CD4-positive, alpha-beta T cell (primary cell): Measurements from ENCODE around the gene TTC12. TPM values are rescaled to one million over a fixed set of nuclear protein-coding genes. Genes with fewer than 3 reads are reported as not detected.

Source experiments
- ATAC-seq: fragments of 200-7000 bp; cut with Tn5 transposase; one replicate; pipeline ENCODE4 v1.10.0; 2022; ENCODE audit warnings: mild to moderate bottlenecking; ENCODE audit not compliant: poor library complexity
- CTCF ChIA-PET: fragments of 350-600 bp; sonication (Branson Sonifier 250); formaldehyde crosslinking; loops from one replicate; lab custom pipeline; 2021; ENCODE audit warnings: antibody characterized with exemption, inconsistent platforms; lab: Charles Lee
- POLR2A ChIA-PET: fragments of 350-600 bp; sonication (Branson Sonifier 250); formaldehyde crosslinking; loops from one replicate; lab custom pipeline; 2021; ENCODE audit warnings: antibody characterized with exemption, inconsistent platforms; lab: Charles Lee
- DNase-seq, 14 experiments: peaks; one replicate each; pipeline ENCODE4 v3.0.0-alpha.2; 2013 to 2020; ENCODE audit warnings: mixed read lengths in 2 of 14
- H3K27ac ChIP-seq, 2 donors: one replicate each; pipeline versions ENCODE4 v1.5.1 to v1.7.0; 2013; ENCODE audit warnings: low read length in 2 of 2, low read depth in 1 of 2, mild to moderate bottlenecking in 1 of 2
- H3K27me3 ChIP-seq, 2 experiments: 1 replicate in 1 of 2; 2 replicates in 1 of 2; pipeline versions ENCODE4 v1.6.1 to v1.7.0; 2013; ENCODE audit warnings: low read length in 2 of 2, control low read depth in 1 of 2, mild to moderate bottlenecking in 1 of 2, moderate library complexity in 1 of 2; ENCODE audit not compliant: insufficient read depth in 2 of 2, control insufficient read depth in 1 of 2
- H3K36me3 ChIP-seq: one replicate; pipeline ENCODE4 v1.6.1; 2013; ENCODE audit warnings: low read length, control low read depth; ENCODE audit not compliant: insufficient read depth
- H3K4me1 ChIP-seq: one replicate; pipeline ENCODE4 v1.6.1; 2013; ENCODE audit warnings: low read length, control low read depth; ENCODE audit not compliant: insufficient read depth
- H3K4me3 ChIP-seq: one replicate; pipeline ENCODE4 v1.5.1; 2013; ENCODE audit warnings: mild to moderate bottlenecking, low read length, moderate library complexity
- H3K9me3 ChIP-seq, 2 experiments: 1 replicate in 1 of 2; 2 replicates in 1 of 2; pipeline versions ENCODE4 v1.6.1 to v1.7.0; 2013; ENCODE audit warnings: low read length in 2 of 2, mild to moderate bottlenecking in 2 of 2, control low read depth in 1 of 2, moderate library complexity in 1 of 2; ENCODE audit not compliant: control insufficient read depth in 1 of 2, insufficient read depth in 1 of 2
- H3K27ac Mint-ChIP-seq: one replicate; pipeline ENCODE4 v1.8.0; 2020; ENCODE audit warnings: mixed read lengths
- H3K27me3 Mint-ChIP-seq: one replicate; pipeline ENCODE4 v1.8.0; 2021; ENCODE audit warnings: mixed read lengths
- H3K36me3 Mint-ChIP-seq: one replicate; pipeline ENCODE4 v1.8.0; 2021; ENCODE audit warnings: low read depth, mixed read lengths
- H3K4me1 Mint-ChIP-seq: one replicate; pipeline ENCODE4 v1.8.0; 2021; ENCODE audit warnings: low read depth, mixed read lengths
- H3K4me3 Mint-ChIP-seq: one replicate; pipeline ENCODE4 v1.8.0; 2020; ENCODE audit warnings: mild to moderate bottlenecking, mixed read lengths
- H3K9me3 Mint-ChIP-seq: one replicate; pipeline ENCODE4 v1.8.0; 2020; ENCODE audit warnings: mixed read lengths
- CTCF ChIP-seq: fragments of 200-600 bp; IDR thresholded peaks from one replicate; pipeline ENCODE4 v1.8.0; 2022; ENCODE audit warnings: antibody characterized with exemption, mild to moderate bottlenecking
- intact Hi-C, 2 experiments: fragments of 100-400 bp; cut with DNase I in 1 of 2; cut with micrococcal nuclease in 1 of 2; formaldehyde crosslinking; loops; one replicate each; pipeline versions ENCODE4 v1.15.1 to v1.9.0; 2023 to 2025; cut with DNase I, micrococcal nuclease
- total RNA-seq, 174 experiments: library from RNA in 2 of 174; stranded (reverse) in 2 of 174; gene quantifications; one replicate each; pipeline ENCODE4 v1.2.3 and lab custom pipeline; 2021 to 2026

Gene TTC12
- total RNA-seq, 2 experiments from 2014 or later, result 26.5 to 34.5 TPM

- POLR2A ChIA-PET, result no interaction called here
- peaks cover 87% of the 10 kb centered on the region for H3K36me3 Mint-ChIP-seq
- peaks cover 62% of the 10 kb centered on the region for H3K36me3 ChIP-seq
- H3K9me3 Mint-ChIP-seq, result no peaks in the 10 kb centered on the region
- H3K4me1 ChIP-seq, result no peaks in the 10 kb centered on the region
- H3K27ac ChIP-seq, result no peak overlapping the region
- no peak overlapping the region for H3K4me3 ChIP-seq
- no peaks in the 10 kb centered on the region for H3K27me3 ChIP-seq
- no peak for DNase-seq
- no peak for TF ChIP-seq CTCF
- no peaks in the 10 kb centered on the region for H3K27me3 Mint-ChIP-seq
- no peaks in the 10 kb centered on the region for H3K9me3 ChIP-seq
- H3K4me1 Mint-ChIP-seq, result no peaks in the 10 kb centered on the region
- intact Hi-C loops, result no loop called here
- H3K4me3 Mint-ChIP-seq, result no peak overlapping the region
- no peak overlapping the region for H3K27ac Mint-ChIP-seq
- no peak for ATAC-seq
- CTCF ChIA-PET, result no interaction called here
Measured at GRCh38 chr11:113341388-113342165, 27.2 kb downstream of the TTC12 start.

GRCh38 chr11:113345978-113346377 lies 31.6 kb downstream of the TTC12 start:
- POLR2A ChIA-PET, result interaction anchor here (0.8 kb wide), 1 partner anchor 32 kb away, joined by 4 read pairs; no protein-coding TSS in a partner anchor
- no peak for ATAC-seq

DNA sequence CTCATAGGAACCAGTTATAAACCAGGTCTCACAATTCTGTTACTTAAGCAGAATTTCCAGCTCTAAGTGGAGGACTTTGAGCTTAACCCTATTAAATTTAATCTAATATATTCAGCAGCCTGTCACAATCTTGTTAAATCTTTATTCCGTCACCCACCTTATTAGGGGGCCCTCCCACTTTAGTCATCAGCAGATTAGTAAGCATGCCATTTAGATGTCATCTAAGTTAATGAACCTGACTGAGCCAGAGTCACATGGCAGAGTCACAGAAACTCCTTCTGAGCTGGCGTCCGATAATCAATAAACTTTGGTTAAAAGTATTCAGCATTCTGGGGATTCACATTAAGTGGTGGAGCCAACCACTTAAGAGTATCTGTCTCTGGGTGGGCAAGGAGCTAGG lies 35.1 kb downstream of the TTC12 start:
- H3K9me3 ChIP-seq, result no peaks in the 10 kb centered on the region
- ChIA-PET CTCF (no interaction called here), POLR2A (no interaction called here)
- no peaks in the 10 kb centered on the region for H3K4me1 ChIP-seq
- no peak overlapping the region for H3K27ac Mint-ChIP-seq
- H3K36me3 ChIP-seq, result peaks cover 44% of the 10 kb centered on the region
- intact Hi-C loops, result no loop called here
- H3K4me3 Mint-ChIP-seq, result no peak overlapping the region
- H3K36me3 Mint-ChIP-seq, result peaks cover 84% of the 10 kb centered on the region
- H3K4me1 Mint-ChIP-seq, result peaks cover 7% of the 10 kb centered on the region
- no peak for TF ChIP-seq CTCF
- no peaks in the 10 kb centered on the region for H3K9me3 Mint-ChIP-seq
- H3K27me3 ChIP-seq, result no peaks in the 10 kb centered on the region
- H3K27ac ChIP-seq, result no peak overlapping the region
- H3K27me3 Mint-ChIP-seq, result no peaks in the 10 kb centered on the region
- no peak overlapping the region for H3K4me3 ChIP-seq
- DNase-seq, result no peak
- ATAC-seq, result no peak

More at GRCh38 chr11:113345978-113346377, 31.6 kb downstream of the TTC12 start:
- intact Hi-C loops, result no loop called here
- H3K9me3 Mint-ChIP-seq, result no peaks in the 10 kb centered on the region
- Histone ChIP-seq H3K9me3 (no peaks in the 10 kb centered on the region), H3K4me1 (no peaks in the 10 kb centered on the region), H3K36me3 (peaks cover 48% of the 10 kb centered on the region), H3K4me3 (no peak overlapping the region), H3K27ac (no peak overlapping the region), H3K27me3 (no peaks in the 10 kb centered on the region)
- no peak overlapping the region for H3K4me3 Mint-ChIP-seq
- peaks cover 86% of the 10 kb centered on the region for H3K36me3 Mint-ChIP-seq
- CTCF ChIA-PET, result interaction anchor here (1.1 kb wide), 1 partner anchor 11 kb away, joined by 3 read pairs; no protein-coding TSS in a partner anchor
- no peaks in the 10 kb centered on the region for H3K4me1 Mint-ChIP-seq
- no peak overlapping the region for H3K27ac Mint-ChIP-seq
- TF ChIP-seq CTCF, result no peak
- no peak for DNase-seq
- H3K27me3 Mint-ChIP-seq, result no peaks in the 10 kb centered on the region
